Natural killer cell (primary cell): ENCODE results near the gene MCOLN1. TPM values are rescaled to one million over a fixed set of nuclear protein-coding genes. Genes with fewer than 3 reads are reported as not detected.

Source experiments
- ATAC-seq, 3 donors: fragments of 150-1000 bp in 2 of 3; fragments of 200-7000 bp in 1 of 3; cut with Tn5 transposase; 1 replicate in 1 of 3; 2 replicates in 2 of 3; pipeline ENCODE4 v1.10.0; 2021; ENCODE audit warnings: mild to moderate bottlenecking in 2 of 3, moderate library complexity in 2 of 3
- DNase-seq, 2 donors: peaks; one replicate each; pipeline versions ENCODE4 v3.0.0 to v3.0.0-alpha.2; 2013 to 2021; ENCODE audit warnings: mixed read lengths in 1 of 2
- H3K27ac ChIP-seq: one replicate; pipeline ENCODE4 v1.5.1; 2013; ENCODE audit warnings: mild to moderate bottlenecking, low read length
- H3K27me3 ChIP-seq: one replicate; pipeline ENCODE4 v1.6.1; 2013; ENCODE audit warnings: low read length; ENCODE audit not compliant: control insufficient read depth, insufficient read depth
- H3K36me3 ChIP-seq: one replicate; pipeline ENCODE4 v1.6.1; 2013; ENCODE audit warnings: low read length; ENCODE audit not compliant: control insufficient read depth, insufficient read depth
- H3K4me1 ChIP-seq: one replicate; pipeline ENCODE4 v1.6.1; 2013; ENCODE audit warnings: low read length; ENCODE audit not compliant: control insufficient read depth, insufficient read depth
- H3K4me3 ChIP-seq: one replicate; pipeline ENCODE4 v1.5.1; 2013; ENCODE audit warnings: low read length
- H3K9me3 ChIP-seq: one replicate; pipeline ENCODE4 v1.6.1; 2013; ENCODE audit warnings: low read length; ENCODE audit not compliant: control insufficient read depth, insufficient read depth
- H3K27ac Mint-ChIP-seq, 2 donors: one replicate each; pipeline ENCODE4 v1.8.0; 2022; ENCODE audit warnings: mild to moderate bottlenecking in 2 of 2, mixed read lengths in 2 of 2, moderate library complexity in 1 of 2
- H3K27me3 Mint-ChIP-seq, 2 donors: one replicate each; pipeline ENCODE4 v1.8.0; 2022; ENCODE audit warnings: low read depth in 2 of 2, mixed read lengths in 2 of 2
- H3K36me3 Mint-ChIP-seq: one replicate; pipeline ENCODE4 v1.8.0; 2022; ENCODE audit warnings: mixed read lengths
- H3K4me1 Mint-ChIP-seq, 2 donors: one replicate each; pipeline ENCODE4 v1.8.0; 2022; ENCODE audit warnings: mixed read lengths in 2 of 2
- H3K4me3 Mint-ChIP-seq: one replicate; pipeline ENCODE4 v1.8.0; 2022; ENCODE audit warnings: mild to moderate bottlenecking, moderate library complexity, mixed read lengths
- H3K9me3 Mint-ChIP-seq, 2 donors: one replicate each; pipeline ENCODE4 v1.8.0; 2022; ENCODE audit warnings: mixed read lengths in 2 of 2
- WGBS: methylation state at CpG from one replicate; pipeline ENCODE4 v1.1.7; 2013; ENCODE audit warnings: missing lambda C conversion rate; ENCODE audit not compliant: insufficient coverage; 5-methylcytosine and 5-hydroxymethylcytosine counted together
- intact Hi-C: fragments of 100-400 bp; cut with micrococcal nuclease; formaldehyde crosslinking; loops from one replicate; pipeline ENCODE4 v1.14.2; 2022
- total RNA-seq, 4 donors: library from RNA; stranded (reverse); fragments of 120-200 nt in 1 of 4; gene quantifications; one replicate each; pipeline versions ENCODE4 v1.2.3 to v1.2.4, GENCODE V29; 2013 to 2022
- TF ChIP-seq, protein P1 (sequence below): fragments of 200-600 bp; IDR thresholded peaks from one replicate; pipeline ENCODE4 v1.8.0; 2022; ENCODE audit warnings: antibody characterized with exemption

Gene MCOLN1
- total RNA-seq, 3 donors from 2014 or later (not counting 1 experiment from before 2014, with no cell fraction given) = 22.9 to 37.6 (median 27.8) TPM

DNA sequence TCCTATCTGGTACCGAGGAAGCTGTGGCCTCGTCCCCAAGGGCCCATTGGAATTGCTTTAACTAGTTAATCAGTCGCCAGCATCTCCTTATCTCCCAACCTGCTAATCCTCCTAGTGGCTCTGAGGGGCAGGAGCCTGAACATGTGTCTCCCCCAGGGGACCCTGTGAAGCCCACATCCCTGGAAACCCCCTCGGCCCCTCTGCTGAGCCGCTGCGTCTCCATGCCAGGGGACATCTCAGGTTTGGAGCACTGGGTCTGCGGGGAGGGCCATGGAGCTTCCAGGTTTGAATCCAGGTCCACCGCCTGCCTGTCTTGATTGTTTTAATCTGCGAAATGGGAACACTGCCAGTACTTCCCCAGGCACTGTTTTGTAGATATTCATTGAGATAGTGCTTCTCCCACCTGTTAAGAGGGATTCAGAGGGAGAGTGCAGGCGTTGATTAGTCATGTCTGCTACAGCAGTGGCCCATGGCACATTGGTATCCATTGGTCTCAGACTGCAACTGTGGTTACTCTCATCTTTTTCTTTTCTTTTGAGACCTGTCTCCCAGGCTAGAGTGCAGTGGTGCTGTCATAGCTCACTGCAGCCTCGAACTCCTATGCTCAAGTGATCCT is 19.5 kb downstream of the MCOLN1 start:
- Mint-ChIP-seq H3K4me1 (peaks cover 0 to 10% of the 10 kb centered on the region in 2 donors), H3K27me3 (no peaks in the 10 kb centered on the region), H3K4me3 (no peak overlapping the region), H3K36me3 (no peaks in the 10 kb centered on the region), H3K9me3 (no peaks in the 10 kb centered on the region), H3K27ac (no peak overlapping the region)
- intact Hi-C loops = no loop called here
- WGBS = 95% methylated on average over 11 of the region's 11 CpGs
- TF ChIP-seq, protein P1, sequence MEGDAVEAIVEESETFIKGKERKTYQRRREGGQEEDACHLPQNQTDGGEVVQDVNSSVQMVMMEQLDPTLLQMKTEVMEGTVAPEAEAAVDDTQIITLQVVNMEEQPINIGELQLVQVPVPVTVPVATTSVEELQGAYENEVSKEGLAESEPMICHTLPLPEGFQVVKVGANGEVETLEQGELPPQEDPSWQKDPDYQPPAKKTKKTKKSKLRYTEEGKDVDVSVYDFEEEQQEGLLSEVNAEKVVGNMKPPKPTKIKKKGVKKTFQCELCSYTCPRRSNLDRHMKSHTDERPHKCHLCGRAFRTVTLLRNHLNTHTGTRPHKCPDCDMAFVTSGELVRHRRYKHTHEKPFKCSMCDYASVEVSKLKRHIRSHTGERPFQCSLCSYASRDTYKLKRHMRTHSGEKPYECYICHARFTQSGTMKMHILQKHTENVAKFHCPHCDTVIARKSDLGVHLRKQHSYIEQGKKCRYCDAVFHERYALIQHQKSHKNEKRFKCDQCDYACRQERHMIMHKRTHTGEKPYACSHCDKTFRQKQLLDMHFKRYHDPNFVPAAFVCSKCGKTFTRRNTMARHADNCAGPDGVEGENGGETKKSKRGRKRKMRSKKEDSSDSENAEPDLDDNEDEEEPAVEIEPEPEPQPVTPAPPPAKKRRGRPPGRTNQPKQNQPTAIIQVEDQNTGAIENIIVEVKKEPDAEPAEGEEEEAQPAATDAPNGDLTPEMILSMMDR = no peak
- no peak for DNase-seq
- Histone ChIP-seq H3K4me1 (peaks cover 20% of the 10 kb centered on the region), H3K36me3 (peaks cover 37% of the 10 kb centered on the region), H3K27me3 (no peaks in the 10 kb centered on the region), H3K27ac (no peak overlapping the region), H3K9me3 (no peaks in the 10 kb centered on the region), H3K4me3 (no peak overlapping the region)
- no peak for ATAC-seq

DNA sequence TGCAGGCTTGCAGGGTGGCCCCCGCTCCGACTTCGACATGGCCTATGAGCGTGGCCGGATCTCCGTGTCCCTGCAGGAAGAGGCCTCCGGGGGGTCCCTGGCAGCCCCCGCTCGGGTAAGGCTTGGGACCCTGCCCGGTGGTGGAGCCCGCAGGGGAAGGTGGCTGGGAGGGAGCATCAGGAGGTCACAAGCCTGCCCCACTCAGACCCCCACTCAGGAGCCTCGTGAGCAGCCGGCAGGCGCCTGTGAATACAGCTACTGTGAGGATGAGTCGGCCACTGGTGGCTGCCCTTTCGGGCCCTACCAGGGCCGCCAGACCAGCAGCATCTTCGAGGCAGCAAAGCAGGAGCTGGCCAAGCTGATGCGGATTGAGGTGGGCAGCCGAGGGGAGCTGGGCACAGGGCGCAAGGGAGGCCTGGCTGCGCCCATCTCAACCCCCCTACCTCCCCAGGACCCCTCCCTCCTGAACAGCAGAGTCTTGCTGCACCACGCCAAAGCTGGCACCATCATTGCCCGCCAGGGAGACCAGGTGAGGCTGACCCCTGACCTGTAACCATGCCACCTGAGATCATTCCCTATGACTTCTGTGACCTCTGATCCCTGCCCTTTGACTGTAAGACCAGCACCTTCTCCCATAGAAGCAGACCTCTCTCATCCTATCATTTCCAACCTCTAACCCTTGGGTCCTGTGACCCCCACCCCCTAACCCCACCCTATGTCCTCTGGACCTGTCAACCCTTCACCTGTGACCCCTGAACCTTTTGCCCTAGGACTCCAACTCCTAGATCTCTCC is 20.3 kb downstream of the MCOLN1 start:
- peaks cover 20% of the 10 kb centered on the region for H3K4me1 ChIP-seq
- Mint-ChIP-seq H3K4me1 (peaks cover 5 to 15% of the 10 kb centered on the region in 2 donors), H3K9me3 (no peaks in the 10 kb centered on the region), H3K36me3 (no peaks in the 10 kb centered on the region), H3K27ac (peak overlapping the region in 1 of 2 donors; percentile 70), H3K27me3 (no peaks in the 10 kb centered on the region), H3K4me3 (no peak overlapping the region)
- H3K4me3 ChIP-seq = no peak overlapping the region
- H3K36me3 ChIP-seq = peaks cover 33% of the 10 kb centered on the region
- WGBS = 99% methylated on average over 24 of the region's 24 CpGs
- ATAC-seq = no peak
- peak overlapping the region; percentile 24 for H3K27ac ChIP-seq
- no peak for DNase-seq
- H3K27me3 ChIP-seq = no peaks in the 10 kb centered on the region
- TF ChIP-seq, protein P1 = no peak
- no peaks in the 10 kb centered on the region for H3K9me3 ChIP-seq
- intact Hi-C loops = no loop called here

DNA sequence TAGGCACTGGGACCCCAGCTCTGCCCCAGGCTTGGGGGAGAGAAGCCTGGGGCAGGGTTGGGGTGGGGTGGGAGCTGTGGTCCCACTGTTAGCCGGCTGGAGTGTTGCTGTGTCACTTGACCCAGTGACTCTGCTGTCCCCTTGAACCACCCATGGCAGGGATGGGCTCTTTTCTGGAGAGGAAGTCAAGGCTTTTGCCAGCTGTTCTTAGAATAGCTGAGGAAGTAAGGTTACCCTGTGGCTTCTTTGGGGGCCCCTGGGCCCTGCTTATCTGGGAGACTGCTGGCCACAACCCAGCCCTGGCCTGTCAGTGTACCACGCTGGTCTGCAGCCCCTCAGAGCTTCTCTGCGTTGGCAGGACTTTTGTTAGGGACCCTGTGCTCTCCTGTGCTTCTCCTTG is 22.2 kb downstream of the MCOLN1 start:
- WGBS = 21% methylated on average over 3 of the region's 3 CpGs
- DNase-seq = no peak
- Histone ChIP-seq H3K9me3 (no peaks in the 10 kb centered on the region), H3K27me3 (no peaks in the 10 kb centered on the region), H3K4me1 (peaks cover 20% of the 10 kb centered on the region), H3K4me3 (no peak overlapping the region), H3K27ac (peak overlapping the region; percentile 56), H3K36me3 (peaks cover 34% of the 10 kb centered on the region)
- intact Hi-C loops = no loop called here
- Mint-ChIP-seq H3K4me1 (peaks cover 5 to 15% of the 10 kb centered on the region in 2 donors), H3K4me3 (no peak overlapping the region), H3K9me3 (no peaks in the 10 kb centered on the region), H3K36me3 (no peaks in the 10 kb centered on the region), H3K27me3 (no peaks in the 10 kb centered on the region), H3K27ac (peak overlapping the region in 1 of 2 donors; percentile 65)
- ATAC-seq = peak in 2 of 3 donors; percentile 34 to 87
- TF ChIP-seq, protein P1 = no peak
